ENCODE results near the gene SORCS1. TPM values are rescaled to one million over a fixed set of nuclear protein-coding genes. Genes with fewer than 3 reads are reported as not detected.

The SORCS1 gene
- total and polyA plus RNA-seq, 2 of the 8 experiments (the other 6 are each of a cell fraction or from before 2014, with no cell fraction given), result 4.1 to 4.6 TPM

GRCh38 chr10:106967452-106967851 is 197.1 kb downstream of the SORCS1 start:
- Histone ChIP-seq H3K4me3 (ENCODE audit: extremely low read depth in 1 of 4, insufficient read depth in 2 of 4, low read depth in 3 of 4, low read length in 4 of 4) (no peak overlapping the region), H2BK5ac (ENCODE audit: low read depth, low read length) (no peak overlapping the region), H3K27ac (ENCODE audit: low read depth, low read length) (no peak overlapping the region), H4K91ac (replicated peaks; ENCODE audit: insufficient read length, low read length) (no peak overlapping the region), H2AK5ac (ENCODE audit: low read depth, low read length) (no peak overlapping the region), H4K5ac (ENCODE audit: insufficient read length, low read depth, low read length) (no peak overlapping the region), H3K23me2 (ENCODE audit: low read depth, low read length) (no peaks in the 10 kb centered on the region), H2AFZ (ENCODE audit: low read length) (no peak overlapping the region), H4K20me1 (replicated peaks in 1 of 2; ENCODE audit: control insufficient read depth in 1 of 2, insufficient read depth in 2 of 2, low read length in 2 of 2) (no peaks in the 10 kb centered on the region), H3K9ac (replicated peaks in 1 of 4; ENCODE audit: extremely low read depth in 1 of 4, low read depth in 3 of 4, low read length in 3 of 4) (no peak overlapping the region), H2BK120ac (replicated peaks; ENCODE audit: low read depth, low read length) (no peak overlapping the region), H3K4me2 (ENCODE audit: insufficient read depth in 1 of 2, low read depth in 2 of 2, low read length in 2 of 2) (no peak overlapping the region), H2BK12ac (ENCODE audit: low read depth, low read length) (no peak overlapping the region), H3K9me3 (ENCODE audit: insufficient read depth in 2 of 2, low read depth in 1 of 2, low read length in 1 of 2) (no peaks in the 10 kb centered on the region), H3K4me1 (replicated peaks in 1 of 4; ENCODE audit: control insufficient read depth in 3 of 4, insufficient read depth in 4 of 4, low read length in 3 of 4) (no peaks in the 10 kb centered on the region), H3K79me2 (ENCODE audit: control insufficient read depth in 1 of 2, insufficient read depth in 2 of 2, low read length in 2 of 2) (no peaks in the 10 kb centered on the region), H3K56ac (replicated peaks; ENCODE audit: insufficient read length, low read depth, low read length) (no peak overlapping the region), H3K79me1 (ENCODE audit: low read depth, low read length) (no peaks in the 10 kb centered on the region), H3K4ac (replicated peaks; ENCODE audit: insufficient read length, low read depth, low read length) (no peak overlapping the region), H4K8ac (ENCODE audit: extremely low read depth, insufficient read depth, low read length) (no peak overlapping the region), H3K14ac (ENCODE audit: insufficient read length) (no peak overlapping the region), H3K23ac (ENCODE audit: insufficient read length) (no peak overlapping the region), H2BK15ac (ENCODE audit: low read length) (no peak overlapping the region), H3K36me3 (ENCODE audit: control insufficient read depth in 2 of 4, insufficient read depth in 4 of 4, low read length in 3 of 4) (no peaks in the 10 kb centered on the region), H3K18ac (ENCODE audit: extremely low read depth, low read length) (no peak overlapping the region), H2BK20ac (ENCODE audit: low read length) (no peak overlapping the region), H3K27me3 (replicated peaks in 1 of 4; ENCODE audit: control insufficient read depth in 3 of 4, extremely low read depth in 1 of 4, insufficient read depth in 3 of 4, low read length in 3 of 4) (no peaks in the 10 kb centered on the region)
- WGBS, 2 experiments (ENCODE audit: extremely low coverage in 1 of 2, insufficient coverage in 1 of 2, insufficient read length in 1 of 2, insufficient replicate concordance in 2 of 2, low coverage in 1 of 2, low lambda C conversion rate in 2 of 2, missing lambda C conversion rate in 1 of 2), result 100% methylated on average over 3 of the region's 3 CpGs; no CpG with 5 or more reads in 1 of the 2 experiments
- ChIA-PET CTCF (ENCODE audit: partially characterized antibody) (interaction anchor here (0.7 to 1.1 kb wide), 2 partner anchors 13 to 15 kb away, joined by 4 to 5 read pairs; no protein-coding TSS in a partner anchor), POLR2A (ENCODE audit: partially characterized antibody) (no interaction called here)
- DNase-seq (ENCODE audit: low read depth in 1 of 2, low spot score in 2 of 2) (no peak), FAIRE-seq (no peak)
- TF ChIP-seq JUN (IDR thresholded peaks at IDR 0.05; ENCODE audit: low read depth, low read length) (no peak), SUZ12 (IDR thresholded peaks at IDR 0.05; ENCODE audit: low read length) (no peak), CEBPB (IDR thresholded peaks at IDR 0.05; ENCODE audit: low read depth, low read length) (peak; percentile 42; the same call in 1 of the 2 replicates)
